ENCODE measurements around the gene HNRNPM.
"Not testable (repeated sequence)": the region's sequence is repeated elsewhere in the genome, so short reads cannot be mapped to it uniquely, and the experiment has no call there.

The HNRNPM gene

DNA sequence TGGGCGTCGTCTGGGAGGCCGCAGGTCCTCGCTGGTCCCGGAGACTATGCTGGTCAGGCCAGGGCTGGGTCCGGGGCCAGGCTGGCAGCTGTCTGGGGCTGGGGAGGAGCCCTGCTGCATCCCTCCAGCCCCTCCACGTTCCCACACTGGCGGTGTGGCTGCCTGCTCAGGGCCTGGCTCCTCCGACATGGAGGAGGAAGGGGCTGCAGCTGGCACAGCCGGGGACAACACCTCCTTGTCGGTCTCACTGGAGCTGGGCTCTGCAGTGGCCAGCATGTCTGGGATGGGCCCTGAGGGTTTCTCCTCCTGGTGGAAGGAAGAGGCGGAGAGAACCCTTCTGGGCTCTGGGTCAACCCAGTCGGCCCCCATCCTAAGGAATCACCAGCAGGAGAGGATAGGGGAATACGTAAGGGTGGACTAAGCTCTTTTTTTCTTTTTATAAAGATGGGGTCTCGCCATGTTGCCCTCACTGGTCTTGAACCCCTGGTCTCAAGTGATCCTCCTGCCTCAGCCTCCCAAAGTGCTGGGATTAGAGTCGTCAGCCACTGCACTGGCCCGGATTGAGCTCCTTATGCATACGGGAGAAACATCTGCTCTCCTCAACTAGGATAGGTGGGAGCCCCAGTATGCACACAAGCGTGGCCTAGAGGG is 68.4 kb downstream of the HNRNPM start:
- DNase-seq = no peak

DNA sequence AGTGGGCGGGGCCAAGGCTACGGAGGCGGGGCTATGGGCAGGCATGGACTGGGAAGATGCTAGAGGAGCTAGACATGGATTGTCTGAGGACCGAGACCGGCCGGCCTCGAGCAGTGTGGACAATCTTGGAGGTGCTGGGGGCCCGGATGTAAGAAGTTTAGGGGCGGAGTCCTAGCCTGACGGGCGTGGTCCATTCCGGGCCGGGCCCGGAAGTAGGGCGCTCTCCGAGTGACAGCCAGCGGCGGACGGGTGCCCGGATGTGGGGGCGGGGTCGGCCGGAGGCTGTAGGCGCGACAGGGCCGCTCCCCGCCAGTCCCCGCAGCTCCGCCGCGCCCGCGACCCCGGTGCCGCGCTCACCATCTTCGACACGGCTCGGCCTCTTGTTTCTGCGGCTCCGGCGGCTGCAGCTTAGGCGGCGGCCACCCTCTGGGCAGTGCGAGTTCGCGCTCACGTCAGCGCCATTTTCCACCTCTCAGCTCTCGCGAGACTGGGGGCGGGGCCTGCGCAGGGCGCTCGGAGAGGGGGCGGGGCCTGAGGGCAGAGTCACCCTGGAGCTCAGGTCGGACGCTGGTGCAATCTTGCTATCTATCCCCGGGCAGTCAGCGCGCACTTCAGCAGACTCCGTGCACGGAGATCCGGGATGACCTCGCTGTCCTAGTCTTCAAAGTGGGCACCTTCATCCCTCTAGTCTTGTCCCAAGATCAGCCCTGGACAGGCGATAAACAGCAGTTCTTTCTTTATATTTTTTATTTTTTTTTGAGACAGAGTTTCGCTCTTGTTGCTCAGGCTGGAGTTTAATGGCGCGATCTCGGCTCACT is 69.1 kb downstream of the HNRNPM start, which contains the start of gene ZNF414:
Gene ZNF414, minus strand, starts transcription at position 481 of the 818 bp plus-strand sequence. Its CDS starts 121 bp downstream, at position 360.
- peak; percentile 98 for DNase-seq

DNA sequence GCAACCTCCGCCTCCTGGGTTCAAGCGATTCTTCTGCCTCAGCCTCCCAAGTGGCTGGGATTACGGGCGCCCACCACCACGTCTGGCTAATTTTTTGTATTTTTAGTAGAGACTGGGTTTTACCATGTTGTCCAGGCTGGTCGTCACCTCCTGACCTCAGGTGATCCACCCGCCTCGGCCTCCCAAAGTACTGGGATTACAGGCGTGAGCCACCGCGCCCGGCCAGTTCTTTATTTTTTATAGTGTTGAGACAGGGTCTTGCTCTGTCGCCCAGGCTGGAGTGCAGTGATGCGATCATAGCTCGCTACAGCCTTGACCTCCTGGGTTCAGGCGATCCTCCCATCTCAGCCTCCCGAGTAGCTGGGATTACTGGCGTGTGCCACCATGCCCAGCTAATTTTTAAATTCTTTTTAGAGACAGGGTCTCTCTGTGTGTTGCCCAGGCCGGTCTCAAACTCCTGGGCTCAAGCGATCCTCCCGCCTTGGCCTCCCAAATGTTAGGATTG is 69.8 kb downstream of the HNRNPM start:
- not testable (repeated sequence) for DNase-seq

DNA sequence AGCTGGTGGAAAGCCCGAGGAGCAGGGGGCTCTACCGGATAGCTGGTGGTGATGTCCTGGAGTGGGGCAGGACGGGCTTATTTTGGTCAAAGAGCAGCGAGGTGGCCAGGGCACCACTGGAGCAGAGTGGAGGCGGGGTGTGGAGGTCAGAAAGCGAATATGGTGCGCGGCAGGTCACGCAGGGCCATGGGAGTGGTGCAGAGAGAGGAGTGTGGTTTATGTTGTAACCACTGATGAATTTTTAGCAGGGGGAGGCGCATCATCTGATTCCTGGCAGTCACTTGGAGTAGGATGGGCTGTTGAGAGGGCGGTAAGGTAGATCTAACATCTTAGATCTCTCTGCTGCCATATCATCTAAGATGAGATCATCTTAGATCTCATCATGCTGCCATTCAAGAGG is 70.5 kb downstream of the HNRNPM start:
- DNase-seq = no peak

DNA sequence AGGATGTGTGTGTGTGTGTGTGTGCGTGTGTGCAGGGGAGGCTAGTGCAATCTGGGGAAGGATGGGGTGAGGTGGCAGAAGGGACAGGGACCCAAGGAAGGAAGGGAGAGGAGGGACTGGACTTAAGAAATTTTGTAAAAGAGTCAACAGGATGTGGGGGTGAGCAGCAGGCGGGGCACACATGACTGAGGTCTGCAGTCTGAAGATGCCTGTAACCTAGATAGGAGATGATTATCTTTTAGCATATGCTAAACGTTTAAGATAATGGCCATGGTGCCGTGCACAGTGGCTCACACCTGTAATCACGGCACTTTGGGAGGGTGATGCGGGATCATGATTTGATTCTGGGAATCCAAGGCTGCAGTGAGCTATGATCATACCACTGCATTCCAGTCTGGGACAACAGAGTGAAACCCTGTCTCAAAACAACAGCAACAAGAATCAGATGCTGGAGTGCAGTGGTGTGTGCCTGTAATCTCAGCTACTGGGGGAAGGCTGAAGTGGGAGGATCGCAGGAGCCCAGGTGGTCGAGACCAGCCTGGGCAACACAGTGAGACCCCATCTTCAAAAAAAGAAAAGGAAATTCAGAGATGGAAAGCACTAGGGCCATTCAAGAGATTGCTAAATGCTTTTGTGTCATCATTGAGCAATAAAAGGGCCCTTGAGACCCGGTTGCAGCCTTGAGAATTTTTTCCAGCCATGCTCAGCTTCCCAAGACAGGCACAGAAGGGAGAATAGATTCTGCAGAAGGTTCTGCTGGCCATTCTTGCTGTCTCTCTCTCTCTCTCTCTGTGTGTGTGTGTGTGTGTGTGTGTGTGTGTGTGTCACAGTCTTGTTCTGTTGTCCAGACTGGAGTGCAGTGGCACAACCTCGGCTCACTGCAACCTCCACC is 73.0 kb downstream of the HNRNPM start:
- peak; percentile 40 for DNase-seq

DNA sequence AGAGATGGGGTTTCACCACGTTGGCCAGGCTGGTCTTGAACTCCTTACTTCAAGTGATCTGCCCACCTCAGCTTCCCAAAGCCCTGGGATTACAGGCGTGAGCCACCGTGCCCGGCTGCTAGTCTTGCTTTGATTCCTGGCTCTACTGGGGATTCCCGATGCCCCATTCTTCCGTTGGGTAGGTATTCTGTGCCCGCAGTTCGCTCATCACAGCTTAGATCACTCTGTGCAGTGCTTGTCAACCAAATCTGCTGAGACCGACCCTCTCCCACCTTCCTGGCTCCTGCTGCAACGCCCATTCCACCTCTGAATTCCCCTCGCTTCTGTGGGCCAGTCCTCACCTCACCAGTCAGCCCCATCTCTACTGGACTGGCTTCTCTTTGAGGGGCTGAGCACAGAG is 73.8 kb downstream of the HNRNPM start:
- no peak for DNase-seq

DNA sequence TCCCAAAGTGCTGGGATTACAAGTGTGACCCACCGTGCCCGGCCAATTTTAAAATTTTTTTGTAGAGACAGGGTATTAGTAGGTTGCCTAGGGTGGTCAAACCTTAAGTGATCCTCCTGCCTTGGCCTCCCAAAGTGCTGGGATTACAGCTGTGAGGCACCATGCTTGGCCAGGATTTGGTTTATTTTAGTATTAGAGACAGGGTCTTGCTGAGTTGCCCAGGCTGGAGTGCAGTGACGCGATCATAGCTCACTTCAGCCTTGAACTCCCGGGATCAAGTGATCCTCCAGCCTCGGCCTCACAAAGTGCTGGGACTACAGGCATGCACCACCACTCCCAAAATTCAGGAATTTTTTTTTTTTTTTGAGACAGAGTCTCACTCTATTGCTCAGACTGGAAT is 74.6 kb downstream of the HNRNPM start:
- no peak for DNase-seq

DNA sequence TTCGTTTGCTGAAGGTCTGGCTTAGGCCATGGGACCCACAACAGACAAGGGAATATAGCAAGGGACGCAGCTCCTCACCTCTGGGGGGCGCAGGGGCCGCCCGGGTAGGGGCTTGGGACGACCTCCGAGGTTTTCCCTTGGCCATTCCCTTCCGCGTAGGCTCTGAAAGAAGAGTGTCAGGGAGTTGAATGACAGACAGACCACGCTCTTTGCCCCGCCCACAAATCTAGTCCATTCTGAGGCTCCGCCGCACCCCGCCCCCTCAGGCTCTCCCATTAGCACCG is 80.6 kb downstream of the HNRNPM start:
- no peak for DNase-seq

DNA sequence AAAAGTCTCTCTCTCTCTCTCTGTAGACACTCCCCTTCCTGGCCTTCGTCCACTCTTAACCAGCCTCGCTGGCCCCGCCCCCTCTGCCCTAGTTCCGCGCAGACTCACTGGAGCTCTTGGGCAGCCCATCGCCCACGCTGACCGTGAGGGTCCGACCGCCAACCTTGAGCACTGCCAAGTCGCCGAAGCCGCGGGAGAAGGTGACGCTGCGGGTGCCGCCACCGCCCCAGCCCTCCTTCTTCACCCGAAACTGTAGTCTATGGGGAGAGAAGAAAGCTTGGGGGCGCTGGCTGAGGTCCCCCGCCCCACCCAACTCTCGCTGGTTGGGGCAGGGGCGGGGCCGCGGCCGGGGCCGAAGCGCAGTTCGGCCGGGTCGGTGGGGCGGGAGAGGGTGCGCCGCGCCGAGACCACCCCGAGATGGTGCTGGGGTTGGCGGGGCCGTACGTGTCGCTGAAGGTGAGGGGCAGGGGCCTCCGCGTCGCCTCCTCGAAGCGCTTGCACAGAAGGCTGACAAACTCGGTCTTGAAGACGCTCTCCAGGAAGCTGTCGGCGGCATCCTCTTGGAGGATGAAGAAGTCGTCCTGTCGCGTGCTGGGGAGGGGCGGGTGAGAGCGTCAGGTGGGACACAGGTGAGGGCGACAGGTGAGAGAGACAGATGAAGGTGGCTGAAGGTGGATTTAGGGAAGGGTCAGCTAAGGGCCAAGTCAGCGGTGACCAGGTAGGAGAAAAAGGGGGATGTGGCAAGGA is 81.7 kb downstream of the HNRNPM start:
- DNase-seq = peak; percentile 94

DNA sequence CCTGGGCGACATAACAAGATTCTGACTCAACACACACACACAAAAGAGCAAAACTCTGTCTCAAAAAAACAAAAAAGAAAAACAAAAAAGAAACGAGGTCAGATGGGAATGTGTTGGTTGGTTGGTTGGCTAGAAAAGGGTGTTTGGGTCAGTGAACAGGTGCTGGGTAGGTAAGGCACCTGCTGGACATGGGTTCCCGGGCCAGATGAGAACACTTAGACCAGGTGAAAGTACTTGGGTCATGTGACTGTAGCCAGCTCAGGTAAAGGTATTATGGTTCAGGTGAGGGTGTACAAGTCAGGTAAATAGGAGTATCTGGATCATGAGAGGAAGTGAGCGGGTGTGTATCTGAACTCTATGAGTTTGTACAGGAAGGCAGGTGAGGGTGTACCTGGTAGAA is 83.7 kb downstream of the HNRNPM start:
- no peak for DNase-seq

DNA sequence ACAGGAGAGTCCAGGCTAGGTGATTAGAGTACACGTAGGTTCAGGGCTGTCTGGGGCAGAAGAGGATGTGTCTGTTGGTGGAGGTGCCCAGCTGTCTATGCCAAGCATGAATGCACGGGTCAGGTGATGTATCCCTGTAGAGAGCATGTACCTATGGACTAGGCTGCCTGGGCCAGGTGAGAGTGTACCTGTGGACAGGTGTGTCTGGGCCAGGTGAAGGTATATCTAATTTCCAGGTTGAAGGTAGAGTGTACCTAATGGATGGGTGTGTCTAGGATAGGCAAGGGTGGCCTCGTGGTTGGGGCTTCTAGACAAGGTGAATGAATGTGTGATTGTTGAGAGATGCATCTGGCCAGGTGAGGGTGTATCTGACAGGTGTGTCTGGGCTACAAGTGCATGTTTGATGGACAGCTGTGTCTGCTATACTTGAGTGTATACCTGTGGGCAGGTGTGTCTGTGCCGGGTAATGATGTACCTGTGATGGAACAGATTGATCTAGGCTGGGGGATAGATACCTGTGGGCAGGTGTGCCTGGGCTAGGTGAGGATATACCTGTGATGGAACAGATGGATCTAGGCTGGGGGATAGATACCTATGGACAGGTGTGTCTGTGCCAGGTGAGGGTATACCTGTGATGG is 84.7 kb downstream of the HNRNPM start:
- DNase-seq = no peak

DNA sequence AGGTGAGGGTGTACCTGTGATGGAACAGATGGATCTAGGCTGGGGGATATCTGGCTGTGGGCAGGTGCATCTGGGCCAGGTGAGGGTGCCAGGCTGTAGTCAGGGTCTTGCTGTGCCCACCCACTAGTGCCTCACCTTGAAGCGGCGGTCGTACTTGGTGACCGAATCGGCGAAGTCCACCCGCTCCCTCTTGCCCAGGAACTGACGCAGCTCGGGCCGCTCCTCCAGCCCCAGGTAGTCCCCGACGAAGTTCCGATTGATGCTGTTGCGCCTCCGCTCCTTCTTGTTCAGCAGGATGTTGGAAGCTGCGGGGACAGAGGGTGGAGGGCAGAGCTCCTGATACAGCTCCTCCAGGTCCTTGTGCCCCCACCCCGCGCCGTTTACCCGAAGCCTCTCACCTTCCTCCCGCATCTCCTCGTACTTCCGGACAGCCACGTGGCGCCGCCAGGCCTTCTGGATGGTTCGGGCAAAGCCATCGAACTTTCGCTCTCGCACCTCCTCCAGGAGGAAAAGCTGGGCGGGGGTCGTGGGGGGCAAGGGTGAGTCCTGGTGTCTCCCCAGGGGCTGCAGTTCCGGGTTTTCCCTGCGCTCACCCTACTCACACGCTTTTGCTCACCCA is 85.4 kb downstream of the HNRNPM start:
- DNase-seq = no peak

DNA sequence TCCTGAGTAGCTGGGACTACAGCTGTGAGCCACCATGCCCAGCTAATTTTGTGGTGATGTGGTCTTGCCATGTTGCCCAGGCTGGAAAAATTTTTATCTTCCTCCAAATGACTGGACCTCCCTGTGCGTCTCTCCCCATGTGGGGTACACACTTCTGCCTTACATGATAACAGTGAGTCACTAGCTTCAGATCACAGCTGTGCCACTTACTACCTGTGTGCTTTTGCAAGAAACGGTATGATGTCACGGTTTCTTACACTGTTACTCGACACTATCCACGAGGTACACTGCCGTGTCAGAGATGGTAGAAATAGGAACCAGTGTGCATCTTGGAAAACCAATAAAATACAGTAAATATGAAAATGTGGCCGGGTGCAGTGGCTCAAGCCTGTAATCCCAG is 86.7 kb downstream of the HNRNPM start:
- no peak for DNase-seq

DNA sequence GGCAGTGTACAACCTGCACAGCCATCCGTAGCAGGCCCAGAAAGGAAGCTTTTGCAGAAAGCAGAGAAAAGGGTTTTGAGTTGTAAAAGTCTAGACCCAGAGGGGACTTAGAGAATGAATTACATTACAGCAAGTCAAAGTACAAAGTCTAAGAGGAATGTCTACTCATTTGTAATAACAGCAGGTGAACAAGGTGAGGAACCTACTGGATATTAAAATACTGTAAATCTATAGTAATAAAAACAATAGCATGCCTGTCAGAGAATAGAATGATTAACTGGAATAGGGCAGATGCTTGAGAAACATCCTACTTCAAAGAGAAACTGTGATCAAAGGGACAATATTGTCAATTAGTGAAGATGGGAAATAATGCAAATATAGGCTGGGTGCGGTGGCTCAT is 87.5 kb downstream of the HNRNPM start:
- DNase-seq = no peak

DNA sequence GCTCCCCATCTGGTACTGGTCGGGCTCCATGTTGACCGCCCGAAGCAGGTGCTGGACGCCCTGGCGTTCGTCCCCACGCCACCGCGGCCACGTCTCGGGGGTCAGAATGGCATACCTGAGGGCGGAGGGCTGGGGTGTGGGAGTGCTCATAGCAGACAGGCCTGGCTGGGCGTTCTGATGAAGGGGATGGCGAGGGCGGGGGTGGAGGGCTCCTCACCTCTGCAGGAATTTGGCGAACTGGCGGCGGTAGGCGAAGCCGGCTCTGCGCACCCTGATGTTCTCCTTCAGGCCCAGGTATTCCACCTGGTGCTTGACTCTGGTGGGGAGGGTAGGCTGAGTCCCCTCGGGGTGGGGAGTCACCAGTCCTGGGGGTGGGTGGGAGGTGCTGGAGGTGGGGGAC is 91.5 kb downstream of the HNRNPM start:
- no peak for DNase-seq

DNA sequence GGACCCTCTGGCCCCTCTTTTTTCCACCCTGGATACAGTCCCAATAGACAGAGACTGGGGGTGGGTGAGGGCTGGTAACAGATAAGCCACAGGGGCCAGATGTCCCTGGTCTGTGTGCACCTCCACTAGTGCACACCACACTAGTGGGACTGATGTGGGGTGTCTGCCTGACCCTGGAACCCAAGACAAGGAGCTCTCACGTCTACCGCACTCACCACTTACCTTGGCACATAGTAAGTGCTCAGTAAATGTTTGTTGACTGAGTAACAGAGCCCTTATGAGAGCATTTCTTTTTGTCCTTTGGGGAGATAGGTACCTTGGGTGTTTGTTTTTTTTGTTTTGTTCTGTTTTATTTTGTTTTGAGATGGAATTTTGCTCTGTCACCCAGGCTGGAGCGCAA is 92.3 kb downstream of the HNRNPM start:
- DNase-seq = no peak
